ENCODE results near the gene REXO5.

Gene REXO5

GRCh38 chr16:20897253-20897897 lies 91.0 kb downstream of the REXO5 start:
- Histone ChIP-seq H3K4me1 (ENCODE audit: control insufficient read depth in 1 of 2, insufficient read depth in 2 of 2, low read length in 2 of 2) (peaks cover 11 to 18% of the 10 kb centered on the region in 2 donors), H3K4me3 (ENCODE audit: low read depth in 1 of 2, low read length in 2 of 2) (no peak overlapping the region), H3K27me3 (ENCODE audit: low read depth, low read length) (no peaks in the 10 kb centered on the region)

DNA sequence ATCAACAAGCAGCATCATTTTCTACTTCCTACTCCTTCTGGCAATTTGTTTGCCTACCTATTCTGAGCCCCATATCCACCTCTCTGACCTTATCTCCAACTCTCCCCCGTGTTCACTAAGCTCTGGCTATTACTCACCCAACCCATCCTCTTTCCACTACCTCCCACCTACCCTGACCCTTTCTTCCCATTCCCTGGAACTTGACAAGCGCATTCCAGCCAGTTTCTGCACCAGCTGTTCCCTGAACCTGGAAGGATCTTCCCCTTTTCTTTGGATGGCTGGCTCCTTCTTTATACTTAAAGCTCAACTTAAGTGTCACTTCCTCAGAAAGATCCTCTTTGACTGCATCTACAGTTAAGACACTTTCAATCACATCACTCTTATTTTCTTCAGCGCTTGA lies 91.6 kb downstream of the REXO5 start:
- H3K9me3 ChIP-seq (ENCODE audit: control insufficient read depth in 1 of 2, low read length in 2 of 2), result no peaks in the 10 kb centered on the region
- H3K4me3 ChIP-seq (ENCODE audit: low read depth in 1 of 2, low read length in 2 of 2), result peak overlapping the region in 1 of 2 donors; percentile 88
- H3K27ac ChIP-seq (ENCODE audit: low read length), result peak overlapping the region; percentile 91
- H3K27me3 ChIP-seq (ENCODE audit: low read depth, low read length), result no peaks in the 10 kb centered on the region
- peaks cover 8 to 11% of the 10 kb centered on the region in 2 donors for H3K36me3 ChIP-seq (ENCODE audit: control insufficient read depth in 1 of 2, insufficient read depth in 2 of 2, low read length in 2 of 2)
- H3K4me1 ChIP-seq (ENCODE audit: control insufficient read depth in 1 of 2, insufficient read depth in 2 of 2, low read length in 2 of 2), result peaks cover 11 to 23% of the 10 kb centered on the region in 2 donors

More at GRCh38 chr16:20897253-20897897, 91.0 kb downstream of the REXO5 start:
- Histone ChIP-seq H3K27ac (ENCODE audit: low read length) (no peak overlapping the region), H3K9me3 (ENCODE audit: control insufficient read depth in 1 of 2, low read length in 2 of 2) (no peaks in the 10 kb centered on the region), H3K36me3 (ENCODE audit: control insufficient read depth in 1 of 2, insufficient read depth in 2 of 2, low read length in 2 of 2) (peaks cover 8 to 16% of the 10 kb centered on the region in 2 donors)

GRCh38 chr16:20899071-20899470 lies 92.7 kb downstream of the REXO5 start:
- Histone ChIP-seq H3K4me3 (ENCODE audit: low read depth in 1 of 2, low read length in 2 of 2) (peak overlapping the region; percentile 80 to 88), H3K36me3 (ENCODE audit: control insufficient read depth in 1 of 2, insufficient read depth in 2 of 2, low read length in 2 of 2) (peaks cover 4 to 11% of the 10 kb centered on the region in 2 donors), H3K27ac (ENCODE audit: low read length) (peak overlapping the region; percentile 91), H3K27me3 (ENCODE audit: low read depth, low read length) (no peaks in the 10 kb centered on the region), H3K4me1 (ENCODE audit: control insufficient read depth in 1 of 2, insufficient read depth in 2 of 2, low read length in 2 of 2) (peaks cover 19 to 31% of the 10 kb centered on the region in 2 donors), H3K9me3 (ENCODE audit: control insufficient read depth in 1 of 2, low read length in 2 of 2) (no peaks in the 10 kb centered on the region)

All from muscle layer of duodenum (tissue), 2 donors.